Sigmoid colon (tissue), 4 donors: ENCODE results near the gene CCND3.

Experiments used
- CTCF ChIP-seq, 4 experiments: fragments of 450-650 bp in 3 of 4; fragments of 200-600 bp in 1 of 4; IDR thresholded peaks; one replicate each; pipeline ENCODE4 v1.5.1; 2016 to 2019; ENCODE audit warnings: antibody characterized with exemption in 4 of 4, mild to moderate bottlenecking in 3 of 4, moderate library complexity in 2 of 4
- EP300 ChIP-seq, 4 donors: sonication (generic); formaldehyde crosslinking; IDR thresholded peaks; one replicate each; pipeline ENCODE4 v1.6.1; 2017; ENCODE audit warnings: antibody characterized with exemption in 4 of 4
- POLR2A ChIP-seq, 2 donors: fragments of 450-650 bp; IDR thresholded peaks; one replicate each; pipeline ENCODE4 v1.6.1; 2016; ENCODE audit warnings: antibody characterized with exemption in 2 of 2, mild to moderate bottlenecking in 2 of 2, moderate library complexity in 2 of 2

- TF ChIP-seq CTCF (IDR thresholded peaks at IDR 0.05) (no peak), POLR2A (IDR thresholded peaks at IDR 0.05) (no peak), EP300 (IDR thresholded peaks at IDR 0.05) (no peak)
These were observed 14.4 kb downstream of the CCND3 start for GRCh38 chr6:41927253-41927652.
